Fibroblast of the aortic adventitia (primary cell): ENCODE data around the gene LHX8. TPM values are rescaled to one million over a fixed set of nuclear protein-coding genes. Genes with fewer than 3 reads are reported as not detected.
"Not testable (repeated sequence)": the region's sequence is repeated elsewhere in the genome, so short reads cannot be mapped to it uniquely, and the experiment has no call there.

Source experiments
- DNase-seq: peaks from one replicate; pipeline ENCODE4 v3.0.0-alpha.2; 2010; ENCODE audit warnings: low read depth
- H3K4me3 ChIP-seq: 2 replicates; pipeline ENCODE4 v1.5.1; 2011; ENCODE audit warnings: low read depth, mild to moderate bottlenecking, control low read depth, low read length, moderate library complexity
- CTCF ChIP-seq: IDR thresholded peaks from 2 replicates; pipeline ENCODE4 v1.5.1; 2011; ENCODE audit warnings: mild to moderate bottlenecking, low read length, control low read depth, inconsistent platforms; ENCODE audit not compliant: insufficient read depth
- total RNA-seq: library from RNA; depleted of rRNA; stranded (reverse); fragments of >200 nt; gene quantifications from 2 replicates; pipeline ENCODE4 v1.2.3, GENCODE V29; 2012; ENCODE audit warnings: low replicate concordance

The LHX8 gene
- total RNA-seq, 1 donor: 0.09 TPM

- DNase-seq: no peak
Observed at GRCh38 chr1:75100481-75101092, 33.6 kb upstream of the LHX8 start.

GRCh38 chr1:75112362-75112951 is 21.7 kb upstream of the LHX8 start:
- not testable (repeated sequence) for H3K4me3 ChIP-seq, DNase-seq

More at GRCh38 chr1:75100481-75101092, 33.6 kb upstream of the LHX8 start:
- no peak for TF ChIP-seq CTCF
- no peak overlapping the region for H3K4me3 ChIP-seq

- no peak overlapping the region for H3K4me3 ChIP-seq
- no peak for DNase-seq
- TF ChIP-seq CTCF: no peak
Observed at GRCh38 chr1:75115654-75116053, 18.5 kb upstream of the LHX8 start.

- DNase-seq: no peak
- H3K4me3 ChIP-seq: no peak overlapping the region
- TF ChIP-seq CTCF: no peak
Observed at GRCh38 chr1:75123756-75124155, 10.4 kb upstream of the LHX8 start.

- no peak overlapping the region for H3K4me3 ChIP-seq
- no peak for TF ChIP-seq CTCF
- DNase-seq: no peak
Observed at GRCh38 chr1:75124510-75124909, 9.7 kb upstream of the LHX8 start.

- no peak for TF ChIP-seq CTCF
- no peak overlapping the region for H3K4me3 ChIP-seq
- no peak for DNase-seq
Observed at GRCh38 chr1:75125161-75125726, 8.9 kb upstream of the LHX8 start.

- DNase-seq: no peak
- no peak for TF ChIP-seq CTCF
- H3K4me3 ChIP-seq: no peak overlapping the region
Observed at GRCh38 chr1:75126611-75127101, 7.5 kb upstream of the LHX8 start.
